ENCODE data around the gene SORCS2.

DNA sequence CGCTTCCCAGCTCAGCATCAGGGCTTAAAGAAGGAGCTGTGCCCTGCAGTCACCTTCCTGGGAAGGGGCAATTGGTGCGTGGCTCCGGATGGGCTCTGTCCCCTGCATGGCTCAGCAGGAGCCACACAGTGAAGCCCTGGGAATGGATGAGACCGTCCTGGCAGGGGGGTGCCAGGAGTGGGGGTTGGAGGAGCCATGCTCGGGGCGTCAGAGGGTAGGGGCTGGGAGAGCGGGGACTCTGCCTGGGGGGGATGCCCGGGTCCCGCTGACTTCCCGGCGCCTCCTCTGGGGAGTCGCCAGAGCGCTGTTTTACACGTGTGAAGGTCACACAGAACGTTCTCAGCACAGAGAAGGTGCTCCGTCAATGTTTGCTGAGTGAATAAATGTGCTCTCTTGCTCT, 563.2 kb downstream of the SORCS2 start:
- TF ChIP-seq, protein P1, sequence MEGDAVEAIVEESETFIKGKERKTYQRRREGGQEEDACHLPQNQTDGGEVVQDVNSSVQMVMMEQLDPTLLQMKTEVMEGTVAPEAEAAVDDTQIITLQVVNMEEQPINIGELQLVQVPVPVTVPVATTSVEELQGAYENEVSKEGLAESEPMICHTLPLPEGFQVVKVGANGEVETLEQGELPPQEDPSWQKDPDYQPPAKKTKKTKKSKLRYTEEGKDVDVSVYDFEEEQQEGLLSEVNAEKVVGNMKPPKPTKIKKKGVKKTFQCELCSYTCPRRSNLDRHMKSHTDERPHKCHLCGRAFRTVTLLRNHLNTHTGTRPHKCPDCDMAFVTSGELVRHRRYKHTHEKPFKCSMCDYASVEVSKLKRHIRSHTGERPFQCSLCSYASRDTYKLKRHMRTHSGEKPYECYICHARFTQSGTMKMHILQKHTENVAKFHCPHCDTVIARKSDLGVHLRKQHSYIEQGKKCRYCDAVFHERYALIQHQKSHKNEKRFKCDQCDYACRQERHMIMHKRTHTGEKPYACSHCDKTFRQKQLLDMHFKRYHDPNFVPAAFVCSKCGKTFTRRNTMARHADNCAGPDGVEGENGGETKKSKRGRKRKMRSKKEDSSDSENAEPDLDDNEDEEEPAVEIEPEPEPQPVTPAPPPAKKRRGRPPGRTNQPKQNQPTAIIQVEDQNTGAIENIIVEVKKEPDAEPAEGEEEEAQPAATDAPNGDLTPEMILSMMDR (IDR thresholded peaks at IDR 0.05), result no peak
- TF ChIP-seq POLR2A (IDR thresholded peaks at IDR 0.05), result no peak

All from uterus (tissue), 2 donors.